RWPE1 (cell line): ENCODE results near the gene COL6A2.

Experiments
- CTCF ChIA-PET: fragments of 350-600 bp; sonication (Branson Sonifier 250); formaldehyde crosslinking; extraction: SDS; loops from one replicate; lab custom pipeline; 2021; lab: Yijun Ruan, JAX
- POLR2A ChIA-PET: fragments of 400-600 bp; formaldehyde crosslinking; extraction: SDS; loops from one replicate; lab custom pipeline; 2020; ENCODE audit warnings: antibody characterized with exemption; ENCODE audit not compliant: low non-redundant PET; lab: Yijun Ruan, JAX
- DNase-seq: peaks from one replicate; pipeline ENCODE4 v3.0.0; 2012; ENCODE audit warnings: low spot score
- H3K27ac ChIP-seq: fragments of 450-650 bp; 2 replicates; pipeline ENCODE4 v1.5.1; 2017
- CTCF ChIP-seq: fragments of 450-650 bp; conservative IDR thresholded peaks from 2 replicates; pipeline ENCODE4 v1.5.1; 2017; ENCODE audit warnings: low read depth, mild to moderate bottlenecking

Gene COL6A2

DNA sequence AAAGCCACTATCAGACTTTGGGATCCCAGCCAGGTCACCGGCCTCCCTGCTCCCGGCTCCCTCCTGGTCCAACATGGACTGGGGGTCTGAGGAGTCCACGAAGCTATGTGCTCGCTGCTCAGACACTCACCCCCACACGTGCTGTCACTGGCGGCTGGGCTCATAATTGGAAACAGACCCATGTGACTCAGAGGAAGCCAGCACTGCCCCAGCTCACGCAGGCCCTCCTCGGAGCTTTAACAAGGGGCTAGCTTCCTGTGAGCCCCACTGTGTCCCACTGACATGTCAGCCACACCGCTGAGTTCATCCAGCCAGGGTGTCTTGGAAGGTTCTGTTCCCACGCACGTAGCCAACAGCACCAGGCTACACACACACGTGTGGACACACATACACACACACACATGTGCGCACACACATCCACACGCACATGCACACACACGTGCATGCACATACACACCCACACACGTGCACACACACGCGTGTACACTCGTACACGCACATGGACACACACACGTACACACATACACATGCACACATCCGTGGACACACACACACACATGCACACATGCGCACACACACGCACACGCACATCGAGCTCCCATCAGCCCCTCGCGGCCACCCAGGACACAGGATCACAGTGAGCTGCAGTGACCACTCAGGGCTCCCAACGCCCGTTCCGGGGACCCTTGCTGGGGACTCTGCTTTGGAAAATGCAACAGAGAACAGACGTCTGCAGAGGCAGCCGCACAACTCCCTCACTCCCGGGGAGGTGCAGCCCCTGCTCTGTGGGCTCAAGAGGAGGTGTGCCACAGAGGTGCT, 18.4 kb upstream of the COL6A2 start:
- CTCF ChIA-PET = interaction anchor here (0.6 kb wide), 1 partner anchor 125 kb away, joined by 3 read pairs; no protein-coding TSS in a partner anchor
- no peak for DNase-seq
- TF ChIP-seq CTCF = no peak
- no peak overlapping the region for H3K27ac ChIP-seq
- POLR2A ChIA-PET = no interaction called here

- H3K27ac ChIP-seq = no peak overlapping the region
- DNase-seq = no peak
- CTCF ChIA-PET = no interaction called here
- TF ChIP-seq CTCF = no peak
- POLR2A ChIA-PET = no interaction called here
Observed at GRCh38 chr21:46080171-46081021, 17.5 kb upstream of the COL6A2 start.

GRCh38 chr21:46081022-46081861, 16.7 kb upstream of the COL6A2 start:
- ChIA-PET CTCF (no interaction called here), POLR2A (no interaction called here)
- DNase-seq = no peak
- no peak for TF ChIP-seq CTCF
- H3K27ac ChIP-seq = no peak overlapping the region

DNA sequence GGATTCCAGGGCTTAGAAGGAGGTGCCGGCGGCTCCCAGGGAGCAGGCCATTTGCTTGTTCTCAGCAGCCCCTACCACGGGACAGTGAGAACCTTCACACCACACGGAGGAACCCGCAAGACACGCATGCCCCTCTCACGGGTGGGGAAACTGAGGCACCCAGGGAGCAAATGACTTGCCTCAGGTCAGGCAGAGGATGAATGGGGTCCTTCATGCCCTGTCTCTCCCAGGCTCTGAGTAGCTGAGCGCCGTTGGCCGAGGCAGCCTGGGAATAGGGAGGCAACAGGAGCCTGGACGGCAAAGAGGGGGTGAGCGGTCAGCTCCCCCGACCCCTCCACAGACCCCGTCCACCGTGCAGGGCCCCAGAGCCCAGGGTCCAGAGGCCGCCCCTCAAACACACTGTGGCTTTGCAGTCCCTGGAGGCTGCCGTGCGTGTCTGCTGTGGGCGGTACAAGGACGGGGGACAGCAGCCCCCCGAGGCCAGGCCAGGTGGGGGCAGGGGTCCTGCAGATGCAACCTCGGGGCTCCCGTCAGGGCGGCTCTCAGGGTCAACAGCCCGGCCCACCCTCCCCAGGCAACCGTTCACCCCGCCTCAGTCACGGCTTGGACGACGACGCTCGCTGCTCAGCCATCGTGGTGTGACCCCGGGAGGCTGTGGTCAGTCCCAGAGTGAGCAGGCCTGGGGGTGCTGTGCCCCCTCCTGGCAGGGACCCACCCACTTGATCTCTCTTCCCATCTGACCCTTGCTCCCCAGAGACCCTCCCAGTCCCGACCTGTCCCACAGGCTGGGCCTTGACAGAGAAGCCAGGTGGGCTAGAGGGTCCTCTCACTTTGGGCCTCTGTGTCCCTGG, 15.8 kb upstream of the COL6A2 start:
- no peak overlapping the region for H3K27ac ChIP-seq
- CTCF ChIA-PET = no interaction called here
- no peak for DNase-seq
- POLR2A ChIA-PET = no interaction called here
- no peak for TF ChIP-seq CTCF

DNA sequence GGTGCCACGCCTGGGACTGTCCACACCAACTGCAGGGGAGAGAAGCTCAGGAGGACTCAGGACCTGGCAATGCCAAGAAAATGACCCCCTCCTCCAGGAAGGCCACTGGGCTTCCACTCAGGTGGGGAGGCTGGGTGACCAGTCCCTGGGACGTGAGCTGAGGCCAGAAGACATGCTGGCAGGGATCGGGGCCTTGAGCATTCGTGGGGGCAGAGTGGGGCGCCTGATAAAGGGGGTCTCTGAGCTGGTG, 15.3 kb upstream of the COL6A2 start:
- ChIA-PET CTCF (no interaction called here), POLR2A (no interaction called here)
- DNase-seq = no peak
- TF ChIP-seq CTCF = no peak
- H3K27ac ChIP-seq = no peak overlapping the region
